Vagina (tissue), 2 donors: ENCODE results near the gene NPRL2. TPM values are rescaled to one million over a fixed set of nuclear protein-coding genes. Genes with fewer than 3 reads are reported as not detected.

Experiments
- DNase-seq, 2 donors: peaks; one replicate each; pipeline ENCODE4 v3.0.0-alpha.2; 2017; ENCODE audit errors: extremely low spot score in 2 of 2
- H3K27ac ChIP-seq: fragments of 200-600 bp; sonication (generic); one replicate; pipeline ENCODE4 v1.5.1; 2019
- H3K27me3 ChIP-seq: fragments of 200-600 bp; sonication (generic); one replicate; pipeline ENCODE4 v1.5.1; 2019
- H3K36me3 ChIP-seq, 2 donors: fragments of 200-600 bp; sonication (generic); one replicate each; pipeline ENCODE4 v1.5.1; 2017 to 2019
- H3K4me1 ChIP-seq: fragments of 200-600 bp; sonication (generic); one replicate; pipeline ENCODE4 v1.5.1; 2019
- H3K4me3 ChIP-seq, 2 donors: fragments of 200-600 bp; sonication (generic); 1 replicate in 1 of 2; 2 replicates in 1 of 2; pipeline ENCODE4 v1.5.1; 2016 to 2019
- H3K9me3 ChIP-seq: fragments of 200-600 bp; sonication (generic); one replicate; pipeline ENCODE4 v1.5.1; 2019
- POLR2A ChIP-seq, 2 donors: fragments of 450-650 bp; IDR thresholded peaks; one replicate each; pipeline ENCODE4 v1.6.1; 2017; ENCODE audit warnings: antibody characterized with exemption in 2 of 2, mild to moderate bottlenecking in 2 of 2, moderate library complexity in 2 of 2
- POLR2AphosphoS5 ChIP-seq, 2 donors: sonication (generic); formaldehyde crosslinking; IDR thresholded peaks; one replicate each; pipeline ENCODE4 v1.9.0; 2017; ENCODE audit warnings: antibody characterized with exemption in 2 of 2, mild to moderate bottlenecking in 2 of 2, low read depth in 1 of 2; ENCODE audit not compliant: insufficient read depth in 1 of 2
- intact Hi-C: fragments of 100-400 bp; cut with DNase I; formaldehyde crosslinking; loops from one replicate; pipeline ENCODE4 v1.15.1; 2023
- total RNA-seq: library from RNA; depleted of rRNA; stranded (reverse); fragments of >200 nt; gene quantifications from one replicate; pipeline ENCODE4 v1.2.3, GENCODE V29; 2016
- TF ChIP-seq, protein P1 (sequence below), 3 experiments: fragments of 450-650 bp in 2 of 3; fragments of 200-600 bp in 1 of 3; sonication (generic) in 1 of 3; IDR thresholded peaks; one replicate each; pipeline ENCODE4 v1.5.1; 2017 to 2019; ENCODE audit warnings: antibody characterized with exemption in 3 of 3, mild to moderate bottlenecking in 2 of 3, moderate library complexity in 2 of 3

NPRL2 gene
- total RNA-seq, 1 donor from 2014 or later = 17.2 TPM

DNA sequence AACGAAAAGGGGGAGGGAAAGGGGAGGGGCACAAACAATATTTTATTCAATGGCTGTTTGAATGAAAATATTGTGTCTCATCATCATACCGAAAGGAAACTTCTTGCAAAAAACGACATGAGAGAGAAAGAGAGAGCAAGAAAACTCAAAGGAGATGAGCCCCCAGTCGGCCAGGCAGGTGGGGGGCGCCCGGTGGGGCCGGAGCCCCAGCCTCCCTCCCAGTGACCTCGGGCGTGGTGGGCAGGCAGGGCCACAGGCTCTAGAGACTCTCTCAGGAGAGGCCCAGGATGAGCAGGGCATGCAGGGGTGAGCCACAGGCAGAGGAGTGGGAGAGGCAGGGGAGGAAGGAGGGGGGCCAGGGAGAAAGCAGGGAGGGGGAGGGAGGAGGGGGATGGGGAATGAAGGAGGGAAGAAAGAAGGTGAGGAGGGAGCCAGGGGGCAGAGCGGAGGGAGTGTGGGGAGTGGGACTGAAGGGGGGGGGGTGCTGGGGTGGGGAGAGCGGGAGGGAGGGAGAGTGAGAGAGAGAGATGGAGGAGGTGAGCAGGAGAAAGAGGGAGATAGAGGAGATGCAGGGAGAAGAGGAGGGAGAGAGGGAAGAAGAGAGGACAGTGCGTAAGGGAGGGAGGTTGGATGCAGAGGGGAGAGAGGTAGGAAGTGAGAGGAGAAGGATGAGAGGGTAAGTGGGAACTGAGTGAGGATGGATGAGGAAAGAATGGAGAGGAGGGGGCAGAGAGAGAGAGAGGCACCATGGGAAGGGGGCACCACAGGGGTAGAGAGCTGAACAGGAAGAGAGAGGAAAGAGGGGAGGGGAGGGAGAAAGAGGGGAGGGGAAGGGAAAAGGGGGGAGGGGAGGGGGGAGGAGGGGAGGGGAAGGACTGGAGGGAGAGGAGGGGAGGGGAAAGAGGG lies 22.8 kb upstream of the NPRL2 start:
- Histone ChIP-seq H3K36me3 (no peaks in the 10 kb centered on the region), H3K9me3 (no peaks in the 10 kb centered on the region), H3K27ac (no peak overlapping the region), H3K4me3 (no peak overlapping the region), H3K4me1 (no peaks in the 10 kb centered on the region), H3K27me3 (no peaks in the 10 kb centered on the region)
- no peak for DNase-seq
- intact Hi-C loops = no loop called here
- TF ChIP-seq POLR2A (IDR thresholded peaks at IDR 0.05) (no peak), POLR2AphosphoS5 (IDR thresholded peaks at IDR 0.05; ENCODE audit: insufficient read depth in 1 of 2, low read depth in 1 of 2) (no peak)
- TF ChIP-seq, protein P1, sequence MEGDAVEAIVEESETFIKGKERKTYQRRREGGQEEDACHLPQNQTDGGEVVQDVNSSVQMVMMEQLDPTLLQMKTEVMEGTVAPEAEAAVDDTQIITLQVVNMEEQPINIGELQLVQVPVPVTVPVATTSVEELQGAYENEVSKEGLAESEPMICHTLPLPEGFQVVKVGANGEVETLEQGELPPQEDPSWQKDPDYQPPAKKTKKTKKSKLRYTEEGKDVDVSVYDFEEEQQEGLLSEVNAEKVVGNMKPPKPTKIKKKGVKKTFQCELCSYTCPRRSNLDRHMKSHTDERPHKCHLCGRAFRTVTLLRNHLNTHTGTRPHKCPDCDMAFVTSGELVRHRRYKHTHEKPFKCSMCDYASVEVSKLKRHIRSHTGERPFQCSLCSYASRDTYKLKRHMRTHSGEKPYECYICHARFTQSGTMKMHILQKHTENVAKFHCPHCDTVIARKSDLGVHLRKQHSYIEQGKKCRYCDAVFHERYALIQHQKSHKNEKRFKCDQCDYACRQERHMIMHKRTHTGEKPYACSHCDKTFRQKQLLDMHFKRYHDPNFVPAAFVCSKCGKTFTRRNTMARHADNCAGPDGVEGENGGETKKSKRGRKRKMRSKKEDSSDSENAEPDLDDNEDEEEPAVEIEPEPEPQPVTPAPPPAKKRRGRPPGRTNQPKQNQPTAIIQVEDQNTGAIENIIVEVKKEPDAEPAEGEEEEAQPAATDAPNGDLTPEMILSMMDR (IDR thresholded peaks at IDR 0.05) = no peak

DNA sequence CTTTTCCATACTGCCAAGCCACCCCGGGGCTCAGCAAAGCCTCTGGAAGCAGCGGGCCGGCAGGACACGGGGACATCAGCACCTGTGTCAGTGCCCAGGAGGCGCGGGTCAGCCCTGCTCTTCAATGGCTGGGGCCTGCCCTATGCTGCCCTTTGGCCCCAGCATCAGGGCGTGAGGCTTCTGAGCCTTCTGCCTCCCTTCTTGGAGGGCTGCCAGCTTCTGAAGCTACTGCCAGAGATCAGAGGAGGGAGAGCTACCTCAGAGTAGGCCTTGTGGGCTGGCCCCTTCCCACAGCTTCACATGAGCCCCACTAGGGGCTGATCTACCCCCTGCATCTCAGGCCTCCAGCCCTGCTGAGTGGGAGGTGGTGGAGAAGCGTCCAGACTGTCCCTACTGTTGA lies 21.8 kb upstream of the NPRL2 start:
- no peak for DNase-seq
- H3K27me3 ChIP-seq = no peaks in the 10 kb centered on the region
- intact Hi-C loops = no loop called here
- no peaks in the 10 kb centered on the region for H3K9me3 ChIP-seq
- TF ChIP-seq, protein P1 (IDR thresholded peaks at IDR 0.05) = no peak
- no peak for TF ChIP-seq POLR2A (IDR thresholded peaks at IDR 0.05)
- TF ChIP-seq POLR2AphosphoS5 (IDR thresholded peaks at IDR 0.05; ENCODE audit: insufficient read depth in 1 of 2, low read depth in 1 of 2) = no peak
- H3K4me3 ChIP-seq = no peak overlapping the region
- H3K27ac ChIP-seq = no peak overlapping the region
- H3K36me3 ChIP-seq = no peaks in the 10 kb centered on the region
- H3K4me1 ChIP-seq = no peaks in the 10 kb centered on the region

DNA sequence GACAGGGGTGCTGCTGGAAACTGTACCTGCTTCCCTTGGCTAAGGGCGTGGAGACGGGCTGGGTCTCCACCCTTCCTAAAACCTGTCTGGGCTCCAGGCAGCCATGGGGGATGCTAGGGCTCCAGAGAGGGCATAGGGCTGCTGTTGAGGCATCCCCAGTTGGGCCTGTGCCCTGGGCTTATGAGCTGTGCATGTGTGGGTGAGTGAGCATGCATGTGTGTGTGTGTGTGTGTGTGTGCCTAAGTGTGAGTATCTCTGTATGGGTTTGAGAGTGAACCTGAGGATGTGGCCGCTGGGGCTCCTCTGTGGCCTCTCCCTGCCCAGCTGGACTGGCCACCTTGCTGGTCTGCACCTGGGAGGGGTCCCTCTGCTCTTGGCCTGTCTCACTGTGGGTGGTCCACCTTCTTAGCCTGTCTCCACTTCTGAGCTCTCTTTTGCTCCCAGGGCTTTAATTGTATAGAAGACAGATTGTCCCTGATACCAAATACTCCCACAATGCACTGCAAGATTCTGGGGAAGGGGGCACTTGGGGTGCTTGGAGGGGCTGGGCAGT lies 20.6 kb upstream of the NPRL2 start:
- no peak for TF ChIP-seq POLR2AphosphoS5 (IDR thresholded peaks at IDR 0.05; ENCODE audit: insufficient read depth in 1 of 2, low read depth in 1 of 2)
- TF ChIP-seq, protein P1 (IDR thresholded peaks at IDR 0.05) = no peak
- no peaks in the 10 kb centered on the region for H3K27me3 ChIP-seq
- no peak overlapping the region for H3K27ac ChIP-seq
- peaks cover 2% of the 10 kb centered on the region for H3K4me1 ChIP-seq
- no peaks in the 10 kb centered on the region for H3K9me3 ChIP-seq
- no peaks in the 10 kb centered on the region for H3K36me3 ChIP-seq
- H3K4me3 ChIP-seq = no peak overlapping the region
- no peak for DNase-seq
- intact Hi-C loops = no loop called here

DNA sequence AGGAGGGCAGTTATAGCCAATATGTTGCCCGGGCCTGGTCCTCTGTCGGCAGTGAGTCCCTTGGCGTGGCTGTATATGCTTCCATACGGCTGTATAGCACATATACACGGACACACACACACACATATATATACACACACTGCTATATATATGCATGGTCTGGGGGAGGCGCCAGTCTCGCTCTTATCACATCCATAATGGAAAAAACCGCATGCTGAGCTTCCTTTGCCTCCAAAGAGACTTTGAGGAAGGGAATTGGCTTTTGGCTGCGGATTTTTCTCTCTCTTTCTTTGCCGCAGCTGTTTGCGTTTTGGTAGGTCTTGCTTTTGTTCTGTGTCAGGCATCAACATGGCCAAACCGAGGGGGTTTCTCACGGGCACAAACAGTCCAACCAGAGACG lies 20.0 kb upstream of the NPRL2 start:
- TF ChIP-seq POLR2A (IDR thresholded peaks at IDR 0.05) (no peak), POLR2AphosphoS5 (IDR thresholded peaks at IDR 0.05; ENCODE audit: insufficient read depth in 1 of 2, low read depth in 1 of 2) (no peak)
- TF ChIP-seq, protein P1 (IDR thresholded peaks at IDR 0.05) = no peak
- H3K4me1 ChIP-seq = peaks cover 8% of the 10 kb centered on the region
- intact Hi-C loops = no loop called here

More for the DNA sequence above, 20.0 kb upstream of the NPRL2 start:
- Histone ChIP-seq H3K36me3 (no peaks in the 10 kb centered on the region), H3K27me3 (no peaks in the 10 kb centered on the region), H3K27ac (no peak overlapping the region), H3K4me3 (no peak overlapping the region), H3K9me3 (no peaks in the 10 kb centered on the region)
- DNase-seq = no peak
